ENCODE results near the gene PARP9. TPM values are rescaled to one million over a fixed set of nuclear protein-coding genes. Genes with fewer than 3 reads are reported as not detected.

Gene PARP9
- total RNA-seq, 1 donor from 2014 or later, result 12.6 TPM

GRCh38 chr3:122538956-122539490 is 25.1 kb downstream of the PARP9 start:
- intact Hi-C loops (cut with micrococcal nuclease), result no loop called here
- H3K27ac ChIP-seq (replicated peaks), result no peak overlapping the region
- no peak overlapping the region for H3K4me3 ChIP-seq
- peaks cover 92% of the 10 kb centered on the region for H3K36me3 ChIP-seq
- no peaks in the 10 kb centered on the region for H3K27me3 ChIP-seq (ENCODE audit: low read depth)
- DNase-seq, result no peak
- no peaks in the 10 kb centered on the region for H3K4me1 ChIP-seq
- no peaks in the 10 kb centered on the region for H3K9me3 ChIP-seq (replicated peaks)
- TF ChIP-seq, protein P1, sequence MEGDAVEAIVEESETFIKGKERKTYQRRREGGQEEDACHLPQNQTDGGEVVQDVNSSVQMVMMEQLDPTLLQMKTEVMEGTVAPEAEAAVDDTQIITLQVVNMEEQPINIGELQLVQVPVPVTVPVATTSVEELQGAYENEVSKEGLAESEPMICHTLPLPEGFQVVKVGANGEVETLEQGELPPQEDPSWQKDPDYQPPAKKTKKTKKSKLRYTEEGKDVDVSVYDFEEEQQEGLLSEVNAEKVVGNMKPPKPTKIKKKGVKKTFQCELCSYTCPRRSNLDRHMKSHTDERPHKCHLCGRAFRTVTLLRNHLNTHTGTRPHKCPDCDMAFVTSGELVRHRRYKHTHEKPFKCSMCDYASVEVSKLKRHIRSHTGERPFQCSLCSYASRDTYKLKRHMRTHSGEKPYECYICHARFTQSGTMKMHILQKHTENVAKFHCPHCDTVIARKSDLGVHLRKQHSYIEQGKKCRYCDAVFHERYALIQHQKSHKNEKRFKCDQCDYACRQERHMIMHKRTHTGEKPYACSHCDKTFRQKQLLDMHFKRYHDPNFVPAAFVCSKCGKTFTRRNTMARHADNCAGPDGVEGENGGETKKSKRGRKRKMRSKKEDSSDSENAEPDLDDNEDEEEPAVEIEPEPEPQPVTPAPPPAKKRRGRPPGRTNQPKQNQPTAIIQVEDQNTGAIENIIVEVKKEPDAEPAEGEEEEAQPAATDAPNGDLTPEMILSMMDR (IDR thresholded peaks at IDR 0.05; ENCODE audit: borderline replicate concordance), result no peak

DNA sequence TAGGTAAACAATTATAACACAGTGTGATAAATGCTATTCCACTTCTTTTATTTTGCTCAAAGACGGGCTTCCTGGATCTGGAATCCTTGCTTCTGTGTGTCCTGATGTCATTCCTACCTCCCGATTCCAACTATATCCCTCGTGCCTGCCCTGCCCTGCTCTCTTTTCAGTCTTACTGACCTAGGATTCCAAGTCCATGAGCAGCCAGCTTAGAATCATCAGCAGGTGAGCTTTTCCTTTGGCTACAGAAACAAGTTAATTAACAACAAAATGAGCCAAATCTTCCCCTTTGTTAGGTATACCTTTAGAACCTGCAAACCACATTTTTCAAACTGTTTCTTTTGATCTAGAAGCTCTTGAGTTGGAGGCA is 27.5 kb downstream of the PARP9 start:
- DNase-seq, result no peak
- Histone ChIP-seq H3K36me3 (peaks cover 93% of the 10 kb centered on the region), H3K4me1 (no peaks in the 10 kb centered on the region), H3K27me3 (ENCODE audit: low read depth) (no peaks in the 10 kb centered on the region), H3K4me3 (no peak overlapping the region), H3K9me3 (replicated peaks) (no peaks in the 10 kb centered on the region), H3K27ac (replicated peaks) (no peak overlapping the region)
- intact Hi-C loops (cut with micrococcal nuclease), result no loop called here
- TF ChIP-seq, protein P1 (IDR thresholded peaks at IDR 0.05; ENCODE audit: borderline replicate concordance), result no peak

- DNase-seq, result no peak
- H3K27ac ChIP-seq (replicated peaks), result no peak overlapping the region
- intact Hi-C loops (cut with micrococcal nuclease), result no loop called here
- H3K36me3 ChIP-seq, result peaks cover 93% of the 10 kb centered on the region
- TF ChIP-seq, protein P1 (IDR thresholded peaks at IDR 0.05; ENCODE audit: borderline replicate concordance), result no peak
- no peaks in the 10 kb centered on the region for H3K4me1 ChIP-seq
- no peaks in the 10 kb centered on the region for H3K27me3 ChIP-seq (ENCODE audit: low read depth)
- H3K4me3 ChIP-seq, result no peak overlapping the region
- H3K9me3 ChIP-seq (replicated peaks), result no peaks in the 10 kb centered on the region
Observed at GRCh38 chr3:122535964-122536631, 28.0 kb downstream of the PARP9 start.

GRCh38 chr3:122533931-122534334 is 30.2 kb downstream of the PARP9 start:
- peaks cover 90% of the 10 kb centered on the region for H3K36me3 ChIP-seq
- H3K27ac ChIP-seq (replicated peaks), result no peak overlapping the region
- no peaks in the 10 kb centered on the region for H3K9me3 ChIP-seq (replicated peaks)
- H3K4me3 ChIP-seq, result no peak overlapping the region
- intact Hi-C loops (cut with micrococcal nuclease), result no loop called here
- no peaks in the 10 kb centered on the region for H3K4me1 ChIP-seq
- TF ChIP-seq, protein P1 (IDR thresholded peaks at IDR 0.05; ENCODE audit: borderline replicate concordance), result no peak
- no peaks in the 10 kb centered on the region for H3K27me3 ChIP-seq (ENCODE audit: low read depth)
- DNase-seq, result no peak

DNA sequence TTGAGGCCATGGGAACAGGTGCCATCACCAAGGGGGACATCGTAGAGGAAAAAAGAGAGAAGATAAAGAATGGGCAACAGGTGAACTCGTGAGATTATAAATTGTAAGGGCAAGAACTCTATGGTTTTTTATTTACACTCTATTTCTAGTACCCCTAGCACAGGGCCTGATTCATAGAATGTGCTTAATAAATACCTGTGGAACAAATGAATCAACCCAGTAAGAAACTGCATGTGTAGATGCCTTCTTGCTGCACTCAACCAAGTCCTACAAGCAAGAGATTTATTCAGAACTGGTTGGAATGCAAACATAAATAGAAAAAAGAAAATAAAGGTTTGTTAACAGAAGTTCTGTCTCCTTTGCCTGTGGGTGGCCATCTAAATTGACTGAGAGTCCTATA is 30.6 kb downstream of the PARP9 start:
- TF ChIP-seq, protein P1 (IDR thresholded peaks at IDR 0.05; ENCODE audit: borderline replicate concordance), result no peak
- peaks cover 90% of the 10 kb centered on the region for H3K36me3 ChIP-seq

More for the DNA sequence above, 30.6 kb downstream of the PARP9 start:
- no peak for DNase-seq
- intact Hi-C loops (cut with micrococcal nuclease), result no loop called here
- Histone ChIP-seq H3K4me3 (no peak overlapping the region), H3K27me3 (ENCODE audit: low read depth) (no peaks in the 10 kb centered on the region), H3K9me3 (replicated peaks) (no peaks in the 10 kb centered on the region), H3K4me1 (no peaks in the 10 kb centered on the region), H3K27ac (replicated peaks) (no peak overlapping the region)

Measured in left ventricle myocardium inferior (tissue), 1 donor.